ENCODE measurements around the gene MOB2.

MOB2 gene

DNA sequence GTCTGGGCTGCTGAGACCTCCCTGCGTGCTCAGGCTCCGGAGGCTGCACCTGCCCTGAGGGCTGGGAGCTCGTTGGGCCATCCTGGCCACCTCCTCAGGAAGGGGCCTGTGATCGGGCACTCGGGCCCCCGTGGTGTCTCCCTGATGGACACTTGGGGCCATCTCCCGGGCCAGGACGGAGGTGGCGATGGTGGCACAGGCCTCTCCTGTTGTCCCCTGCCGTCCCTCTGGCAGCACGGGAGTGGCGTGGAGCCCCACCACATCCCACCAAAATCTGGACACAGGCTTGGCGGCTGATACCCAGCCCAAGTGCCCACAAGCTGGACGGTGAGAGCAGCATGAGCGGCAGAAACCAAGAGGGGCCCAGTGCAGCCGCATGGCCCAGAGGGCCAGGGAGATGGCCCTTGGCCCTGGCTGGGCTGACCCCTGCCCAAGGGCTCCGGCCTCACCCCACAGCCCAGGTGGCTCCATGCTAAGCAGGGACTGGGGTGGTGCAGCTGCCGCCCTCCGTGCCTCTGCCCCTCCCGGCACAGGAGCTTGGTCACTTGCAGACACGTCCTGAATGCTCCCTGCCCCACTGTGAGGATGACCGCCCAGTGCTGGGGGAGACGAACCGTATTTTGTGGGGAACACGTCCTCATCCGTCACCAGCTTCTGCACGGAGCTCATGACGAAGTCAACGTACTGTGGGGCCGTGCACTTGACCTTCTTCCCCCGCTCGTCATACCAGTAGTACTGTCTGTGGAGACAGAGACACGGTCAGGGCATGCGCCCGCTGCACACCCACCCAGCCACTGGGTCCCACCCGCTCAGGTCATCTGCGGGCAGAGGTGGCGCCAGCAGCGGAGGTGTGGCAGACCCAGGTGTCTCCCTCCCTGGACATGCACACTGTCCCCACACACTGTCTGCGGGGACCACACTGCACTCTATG, 15.6 kb downstream of the MOB2 start:
- no peak for DNase-seq

DNA sequence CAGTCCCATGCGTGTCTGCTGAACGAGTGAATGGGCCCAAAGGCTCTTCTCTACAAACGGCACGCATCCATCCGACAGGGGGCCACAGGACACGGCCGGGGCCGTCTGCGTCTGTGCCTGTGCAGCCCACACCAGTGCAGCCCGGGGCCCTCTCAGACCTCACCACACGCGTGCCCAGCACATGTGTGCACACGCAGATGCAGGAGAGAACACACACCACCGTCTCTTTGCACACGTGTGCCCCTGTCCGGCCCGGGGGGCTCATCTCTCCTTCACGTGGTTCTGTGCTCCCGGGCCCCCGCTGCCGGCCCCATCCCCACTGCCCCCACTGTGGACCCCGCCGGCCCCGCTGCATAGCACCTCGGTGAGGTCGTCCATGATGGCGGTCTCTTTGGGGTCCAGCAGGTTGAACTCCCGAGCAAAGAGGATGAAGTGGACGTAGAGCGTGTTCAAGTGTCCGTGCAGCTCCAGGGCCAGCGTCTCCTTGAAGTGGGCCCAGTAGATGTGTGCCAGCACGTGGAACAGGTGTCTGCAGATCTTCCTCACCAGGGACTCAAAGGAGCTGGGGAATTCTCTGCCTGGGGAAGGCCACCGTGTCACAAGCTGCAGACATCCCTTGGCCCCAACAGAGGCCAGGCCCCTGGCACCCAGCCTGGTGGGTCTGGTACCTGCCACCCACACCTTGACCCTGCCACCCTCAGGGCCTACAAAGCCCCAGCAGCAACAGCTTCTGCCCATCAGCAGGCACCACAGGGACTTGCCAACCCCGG, 16.5 kb downstream of the MOB2 start:
- DNase-seq: no peak

DNA sequence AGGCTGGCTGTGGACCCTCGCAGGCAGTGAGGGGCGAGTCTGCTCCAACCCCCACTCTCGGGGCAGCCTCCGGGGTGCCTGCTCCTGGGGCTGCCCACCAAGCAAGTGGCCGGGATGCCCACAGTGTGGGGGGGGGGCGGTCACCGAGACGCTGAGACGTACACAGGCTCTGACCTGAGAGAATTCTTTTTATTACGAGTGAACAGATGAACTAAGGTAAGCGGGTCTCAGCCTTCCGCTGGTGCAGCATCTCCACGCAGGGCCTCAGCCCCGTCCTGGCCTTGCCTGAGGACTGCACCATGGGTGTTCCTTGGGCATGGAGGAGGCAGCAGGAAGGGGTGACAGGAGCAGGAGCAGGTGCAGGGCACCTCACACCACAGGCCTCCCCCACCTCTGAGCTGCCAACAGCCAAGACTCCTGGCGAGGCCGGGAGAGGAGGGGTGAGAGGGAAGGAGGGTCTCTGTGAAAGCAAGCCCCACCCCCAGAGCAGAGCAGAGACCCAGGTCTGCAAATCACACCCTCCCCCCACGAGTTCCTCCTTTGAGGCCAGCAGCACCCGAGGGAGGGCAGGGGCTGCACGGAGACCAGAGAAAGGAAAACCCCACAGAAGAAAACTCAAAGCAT, 17.2 kb downstream of the MOB2 start:
- DNase-seq: no peak

DNA sequence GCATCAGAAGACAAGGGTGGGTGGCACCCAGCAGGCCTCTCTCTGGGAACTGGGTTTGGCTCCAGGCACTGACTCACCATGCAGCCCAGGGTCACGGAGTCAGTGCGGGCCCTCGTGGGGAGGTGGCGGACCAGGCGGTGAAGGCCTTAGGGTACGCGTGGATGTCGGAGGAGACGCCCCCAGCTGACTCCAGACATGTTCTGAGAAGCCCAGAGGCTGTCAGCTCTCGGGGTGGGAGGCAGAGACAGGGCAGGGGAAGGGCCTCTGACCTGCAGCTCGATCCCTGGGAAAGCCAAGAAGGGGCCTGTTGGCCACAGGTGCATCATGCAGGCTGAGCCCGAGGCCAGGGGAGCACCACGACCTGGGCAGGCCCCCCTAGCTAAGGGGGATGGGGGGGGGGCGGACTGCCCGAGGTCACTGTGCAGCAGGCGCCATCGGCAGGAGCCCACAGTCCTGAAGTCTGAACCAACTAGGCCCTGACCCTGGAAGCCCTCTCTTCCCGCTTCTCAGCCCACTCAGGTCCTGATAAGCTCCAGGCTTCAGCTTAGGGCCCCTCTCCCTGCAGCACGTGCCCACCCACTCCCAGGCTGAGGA, 18.0 kb downstream of the MOB2 start:
- DNase-seq: no peak

DNA sequence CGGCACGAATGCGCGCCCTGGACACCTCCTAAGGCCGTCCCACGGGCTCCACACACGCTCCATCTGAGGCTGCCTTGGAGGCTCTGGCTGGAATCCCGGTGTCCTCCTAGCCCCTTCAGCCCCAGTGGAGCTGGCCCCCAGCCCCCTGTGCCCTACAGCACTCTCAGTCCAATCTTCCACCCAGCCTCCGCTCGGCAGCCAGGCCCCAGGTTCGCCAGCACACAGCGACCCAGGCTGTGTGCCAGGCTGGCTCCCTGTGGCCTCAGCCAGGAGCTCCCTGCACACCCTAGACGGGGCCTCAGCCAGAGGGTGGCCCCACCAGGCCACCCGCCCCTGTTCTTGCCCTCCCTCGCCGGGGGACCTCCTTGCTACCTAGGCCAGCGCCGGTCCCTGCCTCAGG, 18.6 kb downstream of the MOB2 start:
- no peak for DNase-seq

DNA sequence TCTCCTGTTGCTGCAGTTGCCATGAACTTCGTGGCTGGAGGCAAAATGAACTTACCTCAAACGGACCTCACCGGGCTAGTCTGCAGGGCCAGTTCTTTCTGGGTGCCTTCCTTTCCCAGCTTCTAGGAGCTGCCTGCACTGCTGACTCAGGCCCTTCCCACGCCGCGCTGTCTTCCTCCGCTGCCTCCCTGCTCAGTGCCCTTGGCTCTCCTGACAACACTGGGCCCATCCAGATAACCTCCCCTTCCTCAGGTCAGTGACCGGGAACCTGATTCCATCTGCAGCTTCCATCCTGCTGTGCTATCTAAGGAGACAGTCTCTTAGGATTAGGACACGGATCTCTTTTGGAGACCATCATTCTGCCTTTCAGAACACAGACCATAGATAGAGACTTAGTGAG, 19.3 kb downstream of the MOB2 start:
- no peak for DNase-seq

DNA sequence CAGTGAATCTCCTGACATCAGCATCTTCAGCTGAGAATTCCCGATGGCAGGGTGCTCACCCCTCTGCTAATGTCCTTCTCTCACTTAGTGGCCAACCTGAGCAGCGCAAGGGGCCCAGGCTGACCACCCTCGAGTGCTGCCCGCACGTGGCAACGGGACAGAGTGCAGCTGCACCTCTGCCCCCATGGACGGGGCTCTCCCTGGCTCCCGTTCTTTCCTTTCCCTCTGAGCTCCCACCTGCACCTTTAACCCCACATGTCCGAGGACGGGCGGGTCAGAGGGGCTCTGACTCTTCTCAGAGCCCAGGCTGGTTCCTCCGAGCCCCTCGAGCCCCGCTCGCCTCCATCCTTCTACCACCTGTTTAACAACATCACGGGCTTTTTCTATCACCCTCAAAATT, 19.8 kb downstream of the MOB2 start:
- no peak for DNase-seq

DNA sequence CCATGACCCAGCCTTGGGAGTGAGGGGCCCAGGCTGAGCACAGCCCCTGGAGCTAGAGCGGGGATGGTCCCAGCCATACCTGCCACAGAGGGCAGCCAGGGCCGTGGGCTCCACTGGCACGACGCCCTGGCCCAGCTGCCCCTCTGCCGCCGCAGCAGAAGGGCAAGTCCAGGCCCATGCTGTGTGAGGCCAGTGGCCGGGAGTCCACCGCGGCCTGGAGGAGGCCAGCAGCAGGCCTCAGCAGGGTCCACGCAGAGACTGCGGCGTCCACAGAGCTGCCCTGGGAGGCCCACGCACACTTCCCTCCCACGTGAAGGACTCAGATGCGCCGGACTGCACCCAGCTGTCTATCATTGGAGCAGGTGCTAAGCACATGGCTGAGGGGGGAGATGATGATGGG, 23.5 kb downstream of the MOB2 start:
- no peak for DNase-seq

DNA sequence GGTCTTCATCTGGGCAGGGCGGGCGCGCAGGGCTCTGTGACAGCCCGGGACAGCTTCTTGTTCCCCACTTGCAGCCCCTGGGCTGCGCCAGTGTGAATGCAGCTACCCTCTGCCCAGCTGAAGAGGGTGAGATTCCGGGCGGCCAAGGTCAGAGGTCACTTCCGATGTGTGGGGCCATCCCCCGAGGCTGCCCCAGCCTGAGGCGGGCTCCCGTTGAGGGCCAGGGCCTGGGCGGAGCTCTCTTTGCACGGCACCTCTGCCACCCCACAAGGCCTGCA, 23.9 kb downstream of the MOB2 start:
- no peak for DNase-seq

DNA sequence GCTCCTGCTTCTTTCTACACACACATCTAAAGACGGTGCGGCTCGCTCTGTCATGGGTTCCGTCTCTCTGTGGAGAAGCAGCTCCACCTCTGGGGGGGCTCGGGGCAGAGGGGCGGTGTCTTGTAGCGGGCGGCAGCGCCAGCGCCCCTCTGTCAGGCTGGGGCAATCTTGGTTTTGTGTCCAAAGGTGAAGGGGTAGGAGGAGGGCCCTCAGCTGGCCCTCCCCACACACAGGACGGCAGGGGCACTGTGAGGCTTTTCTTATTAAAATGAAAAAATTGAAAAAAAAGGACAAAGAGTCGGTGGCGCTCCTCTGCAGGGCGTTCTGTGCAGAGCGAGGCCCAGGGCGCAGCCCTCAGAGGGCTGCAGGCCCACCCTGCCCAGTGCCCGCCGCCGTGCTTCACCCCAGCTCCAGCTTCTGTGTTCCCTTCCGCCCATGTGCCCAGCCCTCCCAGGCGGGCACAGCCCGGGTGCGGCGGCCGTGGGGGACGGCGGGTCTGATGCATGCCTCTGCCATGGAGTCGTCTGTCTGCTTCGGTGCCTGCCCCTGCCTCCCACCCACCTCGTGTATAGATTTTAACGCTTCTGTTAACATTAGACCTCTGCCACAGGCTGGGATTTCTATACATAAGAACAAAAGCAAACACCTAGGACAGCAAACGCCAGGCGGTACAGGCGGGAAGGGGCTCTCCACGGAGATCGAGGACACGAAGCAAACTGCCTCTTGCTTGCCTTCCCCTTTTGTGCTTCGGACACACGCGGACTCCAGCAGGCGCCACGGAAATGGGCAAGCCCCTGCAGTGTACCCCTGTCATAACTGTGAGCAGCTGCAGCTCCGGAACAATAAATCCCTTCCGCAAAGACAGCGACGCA, 24.5 kb downstream of the MOB2 start:
- no peak for DNase-seq

DNA sequence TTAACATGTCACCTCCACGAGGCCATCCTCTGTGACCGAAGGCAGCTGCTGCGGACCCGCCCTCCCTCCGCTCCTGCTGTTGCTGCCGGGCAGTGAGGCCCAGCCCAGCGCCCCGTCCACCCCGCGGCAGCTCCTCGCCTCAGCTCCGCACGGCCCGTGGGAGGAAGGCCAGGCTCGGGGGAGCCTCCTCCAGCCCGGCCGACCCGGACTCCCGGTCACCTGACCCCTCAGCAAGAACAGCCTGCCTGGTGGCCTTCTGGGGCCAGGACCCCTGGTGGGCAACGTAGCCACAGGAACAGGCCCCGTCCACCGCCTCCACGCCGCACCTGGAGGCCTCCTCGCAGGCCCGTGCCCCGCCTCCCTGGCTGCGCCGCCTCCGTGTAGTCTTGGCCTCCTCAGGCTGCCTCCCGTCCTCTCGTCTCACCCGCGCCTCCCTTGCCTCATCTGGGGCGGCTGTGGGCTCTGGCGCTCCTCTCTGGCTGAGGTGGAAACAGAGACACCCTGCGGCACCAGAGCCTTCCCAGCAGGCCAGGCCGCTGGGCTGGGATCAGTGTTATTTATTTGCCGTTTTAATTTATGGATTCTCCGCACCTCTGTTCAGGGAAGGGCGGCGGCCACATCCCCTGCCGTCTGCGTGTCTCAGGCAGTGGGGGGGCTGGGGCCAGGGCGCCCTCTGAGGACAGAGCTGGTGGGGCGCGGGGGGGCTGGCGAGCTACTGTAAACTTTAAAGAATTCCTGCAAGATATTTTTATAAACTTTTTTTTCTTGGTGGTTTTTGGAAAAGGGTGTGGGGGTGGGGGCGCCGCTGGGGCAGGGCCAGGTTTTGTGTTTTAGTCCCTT, 25.4 kb downstream of the MOB2 start:
- no peak for DNase-seq

DNA sequence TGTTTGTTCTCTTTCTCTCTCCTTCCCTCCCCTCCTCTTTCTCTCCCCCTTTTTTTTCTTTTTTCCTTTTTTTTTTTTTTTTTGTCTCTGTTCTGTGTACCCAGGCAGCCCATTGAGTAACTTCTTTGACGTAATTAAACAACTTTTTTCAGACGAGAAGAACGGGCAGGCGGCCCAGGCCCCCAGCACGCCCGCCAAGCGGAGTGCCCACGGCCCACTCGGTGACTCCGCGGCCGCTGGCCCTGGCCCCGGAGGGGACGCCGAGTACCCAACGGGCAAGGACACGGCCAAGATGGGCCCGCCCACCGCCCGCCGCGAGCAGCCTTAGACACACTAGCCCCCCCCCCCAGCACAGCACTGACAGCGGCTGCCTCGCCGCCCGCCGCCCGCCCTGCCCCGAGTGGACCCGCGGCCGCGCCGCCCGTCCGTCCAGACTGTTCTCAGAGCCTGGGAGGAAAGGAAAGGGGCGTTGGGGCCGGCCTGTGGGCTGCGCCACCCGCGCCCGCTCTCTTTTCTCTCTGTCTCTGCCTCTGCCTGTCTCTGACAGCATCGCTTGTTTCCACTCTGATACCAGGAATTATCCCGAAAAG, 26.1 kb downstream of the MOB2 start:
- DNase-seq: no peak

DNA sequence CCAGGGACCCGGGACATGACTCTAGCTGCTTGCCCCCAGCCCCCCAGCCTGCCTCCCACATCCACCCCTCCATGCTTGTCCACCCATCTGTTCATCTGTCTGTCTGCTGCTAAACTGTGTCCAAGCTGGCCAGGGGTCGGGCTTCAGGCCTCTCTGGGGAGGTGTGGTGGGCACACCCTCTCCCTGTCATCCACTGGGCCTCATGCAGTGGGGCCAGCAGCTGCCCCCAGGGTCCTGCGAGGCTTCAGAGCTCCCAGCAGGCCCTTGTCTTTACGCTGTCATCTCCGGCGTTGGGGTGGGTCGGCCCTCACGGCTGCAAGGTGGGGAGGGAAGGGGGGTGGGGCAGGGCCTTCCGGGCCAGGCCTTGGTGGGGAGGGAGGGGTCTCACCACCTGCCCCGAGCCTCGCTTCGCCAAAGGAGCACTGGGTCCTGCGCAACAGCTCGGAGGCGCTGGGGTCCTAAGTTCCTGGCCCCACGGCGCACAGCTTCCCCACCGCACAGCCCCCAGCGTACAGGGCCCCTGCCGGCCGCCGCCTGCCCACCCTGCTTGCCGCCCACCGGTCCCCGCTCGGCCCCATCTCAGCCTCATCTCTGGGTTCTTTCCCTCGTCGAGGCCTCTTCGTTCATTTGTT, 26.7 kb downstream of the MOB2 start:
- DNase-seq: no peak

DNA sequence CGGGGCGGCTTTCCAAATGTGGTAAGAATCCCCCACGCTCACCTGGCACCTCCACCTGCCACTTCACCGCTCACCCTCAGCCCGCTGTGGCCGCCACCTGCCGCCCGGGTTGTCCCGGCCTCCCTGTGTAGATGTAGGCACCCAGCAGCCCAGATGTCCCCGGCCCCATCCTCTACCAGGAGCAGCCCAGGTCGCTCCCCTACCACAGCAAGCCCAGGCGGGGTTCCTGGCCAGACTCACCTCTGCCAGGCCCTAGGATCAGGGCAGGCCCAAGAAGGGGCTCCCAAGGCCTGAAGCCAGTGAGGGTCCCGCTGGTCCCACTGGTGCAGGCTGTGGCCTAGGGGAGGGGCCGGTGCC, 27.4 kb downstream of the MOB2 start:
- no peak for DNase-seq

DNA sequence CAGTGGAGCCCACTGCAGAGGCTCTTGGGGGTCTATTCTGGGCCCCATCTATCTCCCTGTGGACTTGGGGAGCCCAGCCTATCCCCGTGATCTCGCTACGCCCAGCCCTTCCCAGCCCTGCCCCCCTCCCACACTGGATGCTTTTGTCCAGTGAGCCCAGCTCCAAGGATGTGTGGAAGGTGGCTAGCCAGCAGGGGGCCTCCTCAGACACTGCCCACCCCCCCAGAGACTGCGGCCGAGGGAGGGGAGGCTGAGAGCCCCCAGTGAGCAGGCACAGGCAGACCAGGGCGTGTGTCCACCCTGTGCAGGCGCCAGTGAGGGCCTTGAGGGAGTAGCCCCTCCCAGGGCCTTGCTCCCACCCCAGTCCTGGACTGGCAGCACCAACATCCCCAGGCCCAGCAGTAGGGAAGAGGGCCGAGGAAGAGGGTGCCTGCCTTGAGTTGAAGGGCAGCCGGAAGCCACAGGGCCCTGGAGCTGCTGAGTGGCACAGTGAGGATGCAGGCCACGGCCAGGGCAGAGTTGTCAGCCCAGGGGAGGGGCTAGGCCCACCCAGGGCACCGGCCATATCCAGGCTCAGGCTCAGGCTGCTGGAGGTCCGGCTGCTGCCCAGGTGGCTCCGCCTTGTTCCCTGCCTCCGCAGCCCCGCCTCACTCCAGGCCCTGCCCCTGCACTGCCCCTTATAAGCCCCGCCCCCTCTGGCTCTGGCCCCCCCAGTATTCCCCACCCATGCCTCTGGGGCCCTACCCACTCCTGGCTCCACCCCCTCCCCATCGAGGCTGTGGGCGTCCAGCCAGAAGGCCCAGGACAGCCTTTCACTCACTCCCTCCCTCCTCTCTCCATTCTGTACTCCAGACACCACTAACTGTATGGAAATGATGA, 28.0 kb downstream of the MOB2 start:
- DNase-seq: peak; percentile 67

DNA sequence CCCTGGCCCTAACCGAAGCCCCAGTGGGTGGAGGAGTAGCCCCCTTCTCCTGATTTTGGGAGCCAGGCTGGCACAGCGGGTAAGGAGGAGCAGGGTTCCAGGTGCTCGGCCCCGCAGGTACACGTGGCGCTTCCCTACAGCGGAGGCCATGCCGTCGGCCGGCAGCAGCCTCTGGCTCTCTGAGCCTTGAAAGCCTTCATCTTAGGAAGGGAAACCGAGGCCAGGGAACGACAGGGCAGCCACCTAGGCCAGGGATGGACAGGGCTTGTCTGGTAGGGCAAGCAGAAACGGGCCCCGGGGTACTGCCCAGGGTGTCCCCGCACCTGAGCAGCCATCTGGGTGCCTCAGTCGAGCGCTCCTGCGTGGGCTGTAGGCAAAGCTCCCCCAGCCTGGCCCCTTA, 28.7 kb downstream of the MOB2 start:
- no peak for DNase-seq

DNA sequence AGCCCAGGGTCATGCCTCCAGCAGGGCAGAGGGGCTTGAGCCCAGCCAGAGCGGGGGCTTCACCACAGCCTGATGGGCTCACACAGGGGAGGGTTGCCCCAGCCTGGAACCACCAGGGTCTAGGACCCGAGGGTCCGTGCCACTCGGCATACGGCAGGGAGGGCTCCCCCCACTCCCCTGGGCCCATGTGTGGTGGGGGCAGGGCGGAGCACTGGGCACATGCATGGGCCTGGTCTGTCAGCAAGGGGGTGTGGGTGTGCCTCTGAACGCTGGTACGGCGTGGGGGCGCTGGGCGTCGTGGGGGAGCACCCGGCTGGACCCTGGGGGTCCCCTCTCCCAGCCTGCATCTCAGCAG, 29.3 kb downstream of the MOB2 start:
- DNase-seq: no peak

DNA sequence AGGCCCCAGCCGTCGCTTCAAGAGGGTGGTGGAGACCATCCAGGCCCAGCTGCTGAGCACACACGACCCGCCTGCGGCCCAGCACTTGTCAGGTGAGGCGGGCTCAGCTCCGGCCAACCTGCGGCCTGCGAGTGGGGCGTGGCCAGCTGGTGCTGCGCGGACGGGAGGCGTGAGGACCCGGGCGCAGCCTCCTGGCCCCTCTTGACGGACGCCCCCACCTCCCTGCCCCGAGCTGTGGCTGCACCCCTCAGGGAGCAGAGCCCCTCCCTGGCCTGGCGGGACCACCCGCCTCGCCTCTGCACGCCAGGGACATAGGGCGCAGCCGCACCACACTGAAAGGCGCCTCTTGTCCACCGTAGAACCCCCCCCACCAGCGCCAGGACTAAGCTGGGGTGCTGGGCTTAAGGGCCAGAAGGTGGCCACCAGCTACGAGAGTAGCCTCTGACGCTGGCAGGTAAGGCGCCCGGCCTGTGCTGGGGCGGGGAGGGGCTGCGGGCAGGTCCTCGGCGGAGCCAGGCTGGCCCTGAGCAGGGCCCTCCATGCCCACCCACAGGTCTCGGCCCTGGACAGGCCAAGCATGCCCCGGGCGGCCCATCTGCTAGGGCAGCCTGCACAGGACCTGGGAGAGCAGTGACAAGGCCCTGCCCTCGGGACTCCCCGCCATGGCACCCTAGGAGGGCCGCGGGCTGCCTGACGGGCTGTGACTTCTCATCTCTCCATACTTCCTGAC, 29.8 kb downstream of the MOB2 start:
- DNase-seq: no peak

DNA sequence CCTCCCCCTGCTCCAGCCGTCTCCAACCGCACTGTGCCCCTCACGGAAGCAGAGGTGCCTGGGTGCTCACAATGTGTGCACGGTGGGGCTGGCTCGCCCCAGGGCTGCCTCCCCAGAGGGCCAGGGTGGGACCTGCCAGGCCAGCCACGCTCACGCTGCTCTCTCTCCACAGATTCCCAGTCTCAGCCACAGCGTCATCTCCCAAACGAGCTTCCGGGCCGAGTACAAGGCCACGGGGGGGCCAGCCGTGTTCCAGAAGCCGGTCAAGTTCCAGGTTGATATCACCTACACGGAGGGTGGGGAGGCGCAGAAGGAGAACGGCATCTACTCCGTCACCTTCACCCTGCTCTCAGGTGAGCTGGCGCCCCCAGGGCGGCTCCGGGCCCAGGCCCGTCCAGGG, 30.4 kb downstream of the MOB2 start:
- no peak for DNase-seq

Data from femur (tissue), 1 donor.